ENCODE measurements around the gene MAB21L2.

Gene MAB21L2

GRCh38 chr4:150591406-150591805 lies 9.5 kb downstream of the MAB21L2 start:
- no peak for TF ChIP-seq CTCF (IDR thresholded peaks at IDR 0.05; ENCODE audit: extremely low read depth, missing control alignments)
- no peak for DNase-seq (ENCODE audit: low spot score)

DNA sequence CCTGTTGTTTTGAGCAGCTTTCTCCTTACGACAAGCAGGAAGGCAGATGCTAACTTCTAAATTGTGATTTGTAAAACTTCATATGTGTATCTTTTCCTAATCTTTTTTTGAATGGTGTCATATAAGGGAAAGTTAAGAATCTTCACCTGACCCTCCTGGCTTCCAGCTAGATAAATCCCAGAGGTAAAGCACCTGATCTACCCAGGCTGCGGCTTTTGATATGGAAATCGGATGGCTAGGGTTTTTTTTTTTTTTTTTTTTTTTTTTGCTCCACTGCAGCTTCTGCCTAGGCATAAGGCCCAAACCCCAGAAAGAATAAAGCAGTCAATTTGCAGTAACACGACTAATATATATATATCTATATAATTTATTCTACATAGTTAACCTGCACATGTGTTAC lies 10.0 kb downstream of the MAB21L2 start:
- no peak for TF ChIP-seq CTCF (IDR thresholded peaks at IDR 0.05; ENCODE audit: extremely low read depth, missing control alignments)

GRCh38 chr4:150593996-150594395 lies 12.0 kb downstream of the MAB21L2 start:
- no peak for TF ChIP-seq CTCF (IDR thresholded peaks at IDR 0.05; ENCODE audit: extremely low read depth, missing control alignments)
- no peak for DNase-seq (ENCODE audit: low spot score)

More for the DNA sequence above, 10.0 kb downstream of the MAB21L2 start:
- no peak for DNase-seq (ENCODE audit: low spot score)

DNA sequence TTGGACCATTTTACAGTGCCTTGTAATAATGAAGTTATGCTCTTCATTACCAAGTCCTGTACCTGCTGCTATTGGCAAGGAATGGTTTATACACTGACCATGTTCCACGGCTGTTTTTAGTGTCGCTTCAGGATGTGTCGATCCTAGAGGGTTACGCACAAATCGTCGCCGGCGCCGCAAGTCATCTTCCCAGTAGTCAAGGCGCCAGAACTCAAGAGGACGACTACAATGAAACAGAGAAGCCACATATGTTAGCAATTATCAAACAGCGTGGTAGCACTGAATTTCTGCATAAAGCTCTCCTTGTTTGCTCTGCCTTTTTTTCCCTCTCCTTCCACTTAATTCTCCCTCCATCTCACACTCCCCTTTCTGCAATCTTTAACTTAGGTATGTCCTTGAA lies 17.0 kb downstream of the MAB21L2 start:
- DNase-seq (ENCODE audit: low spot score) = no peak
- no peak for TF ChIP-seq CTCF (IDR thresholded peaks at IDR 0.05; ENCODE audit: extremely low read depth, missing control alignments)

DNA sequence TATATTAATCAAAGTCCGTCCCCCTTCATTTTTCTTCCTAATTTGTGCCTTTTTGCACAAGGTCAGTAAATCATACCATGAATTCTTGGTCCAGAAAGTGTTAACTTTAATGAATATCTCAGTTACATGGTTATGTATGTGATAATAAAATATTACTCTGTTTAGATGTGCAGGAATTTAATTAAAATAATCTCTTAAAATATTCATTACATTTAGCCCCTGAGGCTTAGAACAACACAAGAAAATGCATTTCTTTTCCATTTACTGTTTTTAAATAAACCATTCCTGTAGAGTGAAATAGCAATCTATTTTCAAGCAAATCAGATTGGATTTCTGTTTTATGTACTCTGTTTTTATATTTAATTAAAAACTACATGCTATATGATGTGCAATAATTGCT lies 17.6 kb downstream of the MAB21L2 start:
- no peak for DNase-seq (ENCODE audit: low spot score)
- no peak for TF ChIP-seq CTCF (IDR thresholded peaks at IDR 0.05; ENCODE audit: extremely low read depth, missing control alignments)

GRCh38 chr4:150600812-150601445 lies 19.0 kb downstream of the MAB21L2 start:
- no peak for TF ChIP-seq CTCF (IDR thresholded peaks at IDR 0.05; ENCODE audit: extremely low read depth, missing control alignments)
- no peak for DNase-seq (ENCODE audit: low spot score)

- no peak for DNase-seq (ENCODE audit: low spot score)
- no peak for TF ChIP-seq CTCF (IDR thresholded peaks at IDR 0.05; ENCODE audit: extremely low read depth, missing control alignments)
Observed at GRCh38 chr4:150609131-150609530, 27.2 kb downstream of the MAB21L2 start.

Measured in GM20000 (cell line).